Right renal cortex interstitium (tissue), 3 donors: ENCODE measurements around the gene IQCF5. TPM values are rescaled to one million over a fixed set of nuclear protein-coding genes. Genes with fewer than 3 reads are reported as not detected.
"Not testable (repeated sequence)": the region's sequence is repeated elsewhere in the genome, so short reads cannot be mapped to it uniquely, and the experiment has no call there.

Experiments used
- DNase-seq, 3 donors: peaks; one replicate each; pipeline ENCODE4 v3.0.0-alpha.2; 2013; ENCODE audit warnings: low read depth in 3 of 3, low spot score in 2 of 3
- polyA plus RNA-seq, 3 donors: library from polyadenylated mRNA; unstranded; fragments of 120-200 nt; gene quantifications; one replicate each; pipeline ENCODE4 v1.2.1, GENCODE V29; 2013; ENCODE audit not compliant: insufficient read length in 3 of 3

IQCF5 gene
- polyA plus RNA-seq: not detected

GRCh38 chr3:51875501-51875900 lies at the start of gene IQCF5:
Gene IQCF5, minus strand, starts transcription at chr3:51875601. Its CDS starts 70 bp downstream, at chr3:51875531.
- no peak for DNase-seq

GRCh38 chr3:51921081-51921578 lies 45.7 kb upstream of the IQCF5 start:
- no peak for DNase-seq

- DNase-seq: no peak
Observed at GRCh38 chr3:51916418-51916817, 41.0 kb upstream of the IQCF5 start.

GRCh38 chr3:51908026-51908425 lies 32.6 kb upstream of the IQCF5 start:
- DNase-seq: no peak

GRCh38 chr3:51904034-51904823 lies 28.8 kb upstream of the IQCF5 start:
- no peak for DNase-seq

- DNase-seq: not testable (repeated sequence)
Observed at GRCh38 chr3:51902361-51902760, 27.0 kb upstream of the IQCF5 start.

- DNase-seq: not testable (repeated sequence)
Observed at GRCh38 chr3:51900043-51900442, 24.6 kb upstream of the IQCF5 start.

GRCh38 chr3:51897391-51897790 lies 22.0 kb upstream of the IQCF5 start:
- DNase-seq: no peak

GRCh38 chr3:51896607-51897305 lies 21.4 kb upstream of the IQCF5 start:
- DNase-seq: no peak

GRCh38 chr3:51894939-51895338 lies 19.5 kb upstream of the IQCF5 start:
- DNase-seq: no peak

- no peak for DNase-seq
Observed at GRCh38 chr3:51894391-51894790, 19.0 kb upstream of the IQCF5 start.

GRCh38 chr3:51891242-51892039 lies 16.0 kb upstream of the IQCF5 start:
- DNase-seq: no peak

- DNase-seq: no peak
Observed at GRCh38 chr3:51888463-51889105, 13.2 kb upstream of the IQCF5 start.

GRCh38 chr3:51887620-51888019 lies 12.2 kb upstream of the IQCF5 start:
- DNase-seq: no peak

- no peak for DNase-seq
Observed at GRCh38 chr3:51886447-51886846, 11.0 kb upstream of the IQCF5 start.

- DNase-seq: no peak
Observed at GRCh38 chr3:51879937-51880336, 4.5 kb upstream of the IQCF5 start.

GRCh38 chr3:51876186-51876585 lies 785 bp upstream of the IQCF5 start:
- DNase-seq: no peak

GRCh38 chr3:51874889-51875288 lies 512 bp downstream of the IQCF5 start:
- DNase-seq: no peak

GRCh38 chr3:51874411-51874810 lies 990 bp downstream of the IQCF5 start:
- no peak for DNase-seq

GRCh38 chr3:51873876-51874275 lies 1.5 kb downstream of the IQCF5 start:
- no peak for DNase-seq
